Thoracic aorta (tissue), 2 donors: ENCODE results near the gene CSNK2A3. TPM values are rescaled to one million over a fixed set of nuclear protein-coding genes. Genes with fewer than 3 reads are reported as not detected.

Experiments
- ATAC-seq: fragments of 150-250 bp; one replicate; pipeline ENCODE4 v1.8.0; 2017; ENCODE audit warnings: low read depth; ENCODE audit not compliant: insufficient number of reproducible peaks, low FRiP score
- DNase-seq: peaks from one replicate; pipeline ENCODE4 v3.0.0-alpha.2; 2020; ENCODE audit warnings: low spot score
- H3K27ac ChIP-seq, 2 donors: fragments of 200-600 bp; sonication (generic); 1 replicate in 1 of 2; 2 replicates in 1 of 2; pipeline ENCODE4 v1.5.1; 2016; ENCODE audit warnings: mild to moderate bottlenecking in 2 of 2, moderate library complexity in 2 of 2
- H3K27me3 ChIP-seq: fragments of 200-600 bp; sonication (generic); replicated peaks from 2 replicates; pipeline ENCODE4 v1.6.0; 2016; ENCODE audit warnings: mild to moderate bottlenecking; ENCODE audit not compliant: insufficient read depth
- H3K36me3 ChIP-seq: fragments of 200-600 bp; sonication (generic); one replicate; pipeline ENCODE4 v1.5.1; 2016
- H3K4me1 ChIP-seq, 2 donors: fragments of 200-600 bp; sonication (generic); 1 replicate in 1 of 2; 2 replicates in 1 of 2; pipeline versions ENCODE4 v1.5.1 to v1.6.0; 2016; ENCODE audit warnings: low read depth in 2 of 2, mild to moderate bottlenecking in 1 of 2; ENCODE audit not compliant: control insufficient read depth in 1 of 2
- H3K4me3 ChIP-seq: fragments of 200-600 bp; sonication (generic); 2 replicates; pipeline ENCODE4 v1.5.1; 2016; ENCODE audit warnings: mild to moderate bottlenecking
- H3K9me3 ChIP-seq: fragments of 200-600 bp; sonication (generic); 2 replicates; pipeline ENCODE4 v1.5.1; 2016
- CTCF ChIP-seq: fragments of 200-600 bp; sonication (generic); IDR thresholded peaks from one replicate; pipeline ENCODE4 v1.5.1; 2019; ENCODE audit warnings: antibody characterized with exemption
- total RNA-seq, 2 donors: library from RNA; depleted of rRNA; stranded (reverse); fragments of >200 nt; gene quantifications; one replicate each; pipeline versions ENCODE4 v1.1.0 to v1.2.3, GENCODE V29; 2016

Gene CSNK2A3
- total RNA-seq, 2 donors from 2014 or later, result 1.1 TPM

GRCh38 chr11:11391169-11391568 lies 38.1 kb upstream of the CSNK2A3 start:
- TF ChIP-seq CTCF, result no peak
- no peak for DNase-seq
- H3K27me3 ChIP-seq, result no peaks in the 10 kb centered on the region
- H3K27ac ChIP-seq, result peak overlapping the region in 1 of 2 donors; percentile 44
- H3K4me1 ChIP-seq, result peaks cover 4 to 13% of the 10 kb centered on the region in 2 donors
- no peaks in the 10 kb centered on the region for H3K36me3 ChIP-seq
- H3K4me3 ChIP-seq, result no peak overlapping the region
- ATAC-seq, result no peak
- H3K9me3 ChIP-seq, result no peaks in the 10 kb centered on the region

- Histone ChIP-seq H3K27ac (no peak overlapping the region), H3K4me3 (no peak overlapping the region), H3K27me3 (no peaks in the 10 kb centered on the region), H3K4me1 (peaks cover 4 to 10% of the 10 kb centered on the region in 2 donors), H3K36me3 (no peaks in the 10 kb centered on the region), H3K9me3 (no peaks in the 10 kb centered on the region)
- TF ChIP-seq CTCF, result no peak
- ATAC-seq, result no peak
- DNase-seq, result no peak
These were observed 37.2 kb upstream of the CSNK2A3 start for GRCh38 chr11:11390068-11390771.

GRCh38 chr11:11389238-11389637 lies 36.2 kb upstream of the CSNK2A3 start:
- Histone ChIP-seq H3K27me3 (no peaks in the 10 kb centered on the region), H3K4me3 (no peak overlapping the region), H3K9me3 (no peaks in the 10 kb centered on the region), H3K4me1 (peaks cover 4 to 10% of the 10 kb centered on the region in 2 donors), H3K27ac (no peak overlapping the region), H3K36me3 (no peaks in the 10 kb centered on the region)
- TF ChIP-seq CTCF, result no peak
- no peak for DNase-seq
- ATAC-seq, result no peak

- TF ChIP-seq CTCF, result no peak
- ATAC-seq (no peak), DNase-seq (no peak)
- Histone ChIP-seq H3K4me1 (peaks cover 4 to 10% of the 10 kb centered on the region in 2 donors), H3K36me3 (no peaks in the 10 kb centered on the region), H3K9me3 (no peaks in the 10 kb centered on the region), H3K4me3 (no peak overlapping the region), H3K27me3 (no peaks in the 10 kb centered on the region), H3K27ac (no peak overlapping the region)
These were observed 34.7 kb upstream of the CSNK2A3 start for GRCh38 chr11:11387622-11388305.

GRCh38 chr11:11387207-11387606 lies 34.2 kb upstream of the CSNK2A3 start:
- no peaks in the 10 kb centered on the region for H3K9me3 ChIP-seq
- no peak overlapping the region for H3K27ac ChIP-seq
- ATAC-seq (no peak), DNase-seq (no peak)
- H3K36me3 ChIP-seq, result no peaks in the 10 kb centered on the region
- TF ChIP-seq CTCF, result no peak
- peaks cover 3 to 9% of the 10 kb centered on the region in 2 donors for H3K4me1 ChIP-seq
- H3K27me3 ChIP-seq, result no peaks in the 10 kb centered on the region
- H3K4me3 ChIP-seq, result no peak overlapping the region
